Duodenal mucosa (tissue), 2 donors: ENCODE results near the gene TEAD3.

Experiments
- H3K27ac ChIP-seq: one replicate; pipeline ENCODE4 v1.7.0; 2013; ENCODE audit warnings: low read depth, low read length
- H3K27me3 ChIP-seq, 2 donors: one replicate each; pipeline ENCODE4 v1.7.0; 2013; ENCODE audit warnings: low read length in 2 of 2, control low read depth in 1 of 2; ENCODE audit not compliant: insufficient read depth in 2 of 2, control insufficient read depth in 1 of 2
- H3K36me3 ChIP-seq, 2 donors: one replicate each; pipeline ENCODE4 v1.7.0; 2013; ENCODE audit warnings: low read length in 2 of 2, control low read depth in 1 of 2; ENCODE audit not compliant: insufficient read depth in 2 of 2, control insufficient read depth in 1 of 2
- H3K4me1 ChIP-seq, 2 donors: one replicate each; pipeline ENCODE4 v1.7.0; 2013; ENCODE audit warnings: low read length in 2 of 2, control low read depth in 1 of 2; ENCODE audit not compliant: insufficient read depth in 2 of 2, control insufficient read depth in 1 of 2
- H3K4me3 ChIP-seq, 2 donors: one replicate each; pipeline ENCODE4 v1.7.0; 2013; ENCODE audit warnings: low read length in 2 of 2, low read depth in 1 of 2
- H3K9ac ChIP-seq, 2 donors: one replicate each; pipeline ENCODE4 v1.7.0; 2013; ENCODE audit warnings: low read length in 2 of 2, low read depth in 1 of 2
- H3K9me3 ChIP-seq, 2 donors: one replicate each; pipeline ENCODE4 v1.7.0; 2013; ENCODE audit warnings: low read length in 2 of 2, control low read depth in 1 of 2; ENCODE audit not compliant: control insufficient read depth in 1 of 2

Gene TEAD3

DNA sequence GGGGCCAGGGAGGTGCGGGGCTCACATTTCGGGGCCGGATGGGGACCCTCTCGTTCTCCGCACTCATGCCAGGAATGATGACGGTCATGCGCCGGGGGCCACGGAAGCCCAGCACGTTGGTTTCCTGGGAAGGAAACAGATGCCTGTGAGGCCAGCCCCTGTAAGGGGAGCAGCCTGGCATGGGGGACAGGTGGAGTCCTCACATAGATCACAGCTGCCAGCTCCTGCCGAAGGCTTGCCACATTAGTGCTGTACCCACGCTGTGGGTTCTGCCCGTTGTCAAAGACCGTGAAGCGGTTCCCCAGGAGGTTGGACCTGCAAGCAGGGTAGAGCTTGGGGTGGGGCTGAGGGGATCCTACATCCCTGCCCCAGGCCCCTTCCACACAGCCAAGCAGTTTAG is 6.7 kb upstream of the TEAD3 start:
- Histone ChIP-seq H3K4me3 (no peak overlapping the region), H3K4me1 (no peaks in the 10 kb centered on the region), H3K36me3 (no peaks in the 10 kb centered on the region), H3K9ac (no peak overlapping the region), H3K9me3 (no peaks in the 10 kb centered on the region), H3K27me3 (peaks cover 13 to 28% of the 10 kb centered on the region in 2 donors), H3K27ac (no peak overlapping the region)

DNA sequence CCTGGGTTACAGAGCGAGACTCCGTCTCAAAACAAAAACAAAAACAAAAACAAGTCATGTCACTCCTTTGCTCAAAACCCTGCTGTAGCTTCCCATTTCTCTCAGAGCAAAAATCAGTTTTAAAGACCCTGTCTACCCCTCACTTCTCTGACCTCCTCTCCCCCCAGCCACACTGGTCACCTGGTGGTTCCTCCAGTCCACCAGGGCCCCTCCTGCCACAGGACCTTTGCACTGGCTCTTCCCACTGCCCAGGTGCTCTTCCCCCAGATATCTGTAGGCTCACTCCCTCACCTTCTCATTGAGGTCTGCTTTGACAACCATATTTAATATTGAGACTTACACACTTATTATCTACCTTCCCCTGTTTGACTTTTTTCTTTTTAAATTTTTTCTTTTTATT is 4.9 kb upstream of the TEAD3 start:
- Histone ChIP-seq H3K9ac (no peak overlapping the region), H3K4me1 (peaks cover 0 to 9% of the 10 kb centered on the region in 2 donors), H3K9me3 (no peaks in the 10 kb centered on the region), H3K27me3 (peaks cover 22 to 32% of the 10 kb centered on the region in 2 donors), H3K36me3 (no peaks in the 10 kb centered on the region), H3K4me3 (no peak overlapping the region), H3K27ac (no peak overlapping the region)

DNA sequence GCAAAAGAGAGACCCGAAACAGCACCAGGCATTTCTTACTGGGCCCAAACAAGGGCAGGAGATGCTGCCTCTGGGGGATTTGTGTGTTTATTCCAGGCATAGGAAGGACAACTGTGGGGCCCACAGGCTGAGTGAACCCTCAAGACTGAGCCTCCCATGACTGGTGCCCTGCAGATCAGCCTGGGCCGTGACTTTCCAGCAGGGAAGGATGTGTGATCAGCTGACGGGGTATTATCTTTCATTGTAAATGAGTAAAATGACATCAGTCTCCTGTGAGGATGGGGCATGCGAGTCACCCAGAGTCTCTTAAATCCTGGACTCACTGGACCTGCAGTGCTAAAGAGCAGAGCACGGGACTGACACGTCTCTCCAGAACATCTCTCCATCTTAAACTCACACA is 3.9 kb upstream of the TEAD3 start:
- H3K9me3 ChIP-seq = no peaks in the 10 kb centered on the region
- no peak overlapping the region for H3K27ac ChIP-seq
- H3K4me3 ChIP-seq = no peak overlapping the region
- peaks cover under 1 to 10% of the 10 kb centered on the region in 2 donors for H3K4me1 ChIP-seq
- peaks cover 22 to 24% of the 10 kb centered on the region in 2 donors for H3K27me3 ChIP-seq
- no peak overlapping the region for H3K9ac ChIP-seq
- no peaks in the 10 kb centered on the region for H3K36me3 ChIP-seq

DNA sequence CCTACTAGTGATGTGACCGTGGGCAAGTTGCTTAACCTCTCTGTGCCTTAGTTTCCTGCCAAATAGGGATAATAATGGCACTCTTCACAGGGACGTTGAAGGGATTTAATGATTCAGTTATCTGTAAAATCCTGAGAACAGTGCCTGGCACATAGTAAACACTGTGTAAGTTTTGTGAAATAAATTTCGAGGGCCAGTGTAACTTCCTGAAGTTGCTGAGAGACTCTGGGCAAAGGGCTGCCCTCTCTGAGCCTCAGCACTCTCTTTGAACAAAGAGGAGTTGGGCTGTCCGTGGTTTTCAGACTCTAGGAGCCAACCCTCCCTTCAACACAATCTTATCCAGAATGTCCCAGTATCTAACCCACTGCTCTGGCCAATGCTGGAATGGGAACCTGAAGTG is 2.5 kb upstream of the TEAD3 start:
- peaks cover 22% of the 10 kb centered on the region in 2 donors for H3K27me3 ChIP-seq
- no peak overlapping the region for H3K27ac ChIP-seq
- peaks cover 15 to 23% of the 10 kb centered on the region in 2 donors for H3K4me1 ChIP-seq
- no peaks in the 10 kb centered on the region for H3K36me3 ChIP-seq
- no peak overlapping the region for H3K9ac ChIP-seq
- H3K9me3 ChIP-seq = no peaks in the 10 kb centered on the region
- H3K4me3 ChIP-seq = no peak overlapping the region

DNA sequence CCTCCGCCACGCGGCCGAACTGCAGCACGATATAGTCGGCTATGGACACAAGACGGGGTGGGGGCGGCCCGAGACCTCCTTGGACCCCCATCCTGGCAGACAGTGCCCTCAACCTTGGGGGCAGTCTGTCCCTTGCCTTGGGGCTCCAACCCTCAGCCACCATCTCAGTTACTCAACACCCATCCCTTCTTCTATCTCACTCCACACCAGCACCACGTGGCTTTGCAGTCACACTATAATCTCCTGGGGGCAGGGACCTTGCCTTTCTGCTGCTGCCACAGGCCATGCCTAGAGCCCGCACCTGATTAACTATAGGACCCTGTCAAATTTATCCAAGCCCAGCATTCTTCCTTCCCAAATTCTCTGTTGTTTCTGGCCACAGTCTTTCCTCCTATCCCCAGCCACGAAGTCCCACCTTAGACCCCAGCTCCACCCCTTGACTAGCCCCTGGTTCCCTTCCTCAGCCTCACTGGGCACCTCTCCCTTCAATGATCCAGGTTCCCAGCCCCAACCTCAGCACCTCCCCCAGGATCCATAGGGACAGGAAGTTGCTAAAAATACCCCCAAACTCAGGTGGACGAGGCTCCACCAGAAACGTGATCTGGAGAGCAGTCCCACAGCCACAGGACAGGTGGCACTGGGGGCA is 1.7 kb upstream of the TEAD3 start:
- Histone ChIP-seq H3K27me3 (peaks cover 19 to 22% of the 10 kb centered on the region in 2 donors), H3K9ac (peak overlapping the region; percentile 18 to 52), H3K4me1 (peaks cover 23 to 32% of the 10 kb centered on the region in 2 donors), H3K36me3 (peaks cover 0 to 2% of the 10 kb centered on the region in 2 donors), H3K9me3 (no peaks in the 10 kb centered on the region), H3K27ac (peak overlapping the region; percentile 42), H3K4me3 (peak overlapping the region; percentile 66)

DNA sequence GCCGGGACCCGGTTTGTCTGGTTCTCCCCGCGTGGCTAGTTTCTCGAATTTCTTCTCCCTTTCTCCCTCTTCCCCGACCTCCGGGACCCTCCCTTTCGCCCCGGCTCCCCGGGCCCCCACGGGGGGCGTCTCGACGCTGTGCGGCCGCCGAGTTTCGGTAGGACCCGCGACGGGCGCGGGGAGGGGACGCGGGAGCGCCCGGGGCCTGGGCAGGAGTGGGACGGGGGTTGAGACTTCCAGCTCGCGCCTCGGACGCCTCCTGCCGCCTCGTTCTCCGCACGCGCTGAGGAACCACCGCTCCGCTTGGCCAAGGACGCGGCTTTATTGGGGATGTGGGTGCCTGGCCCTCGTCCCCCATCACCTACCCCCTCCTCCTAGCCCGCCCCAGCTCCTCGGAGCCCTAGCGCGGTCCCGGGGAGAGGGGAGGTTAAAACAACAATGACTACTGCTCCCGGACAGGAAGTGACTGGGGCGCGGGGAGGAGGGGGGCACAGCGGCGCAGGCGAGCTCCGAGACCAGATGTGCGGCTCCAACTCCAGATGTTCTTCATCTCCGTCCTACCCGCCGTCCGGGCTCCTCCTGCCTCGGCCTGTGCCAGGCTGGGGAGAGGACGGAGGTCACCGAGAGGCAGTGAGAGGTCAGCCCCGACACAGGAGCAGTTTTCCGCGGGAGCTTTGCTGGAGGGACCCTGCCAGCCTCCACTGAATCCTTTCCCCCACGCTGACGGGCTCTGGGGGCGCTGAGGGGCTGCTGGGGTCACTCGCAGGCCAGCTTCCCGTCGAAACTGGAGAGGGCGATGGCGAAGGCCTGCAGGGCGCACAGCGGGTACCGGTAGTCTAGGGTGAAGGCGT is 917 bp upstream of the TEAD3 start:
- peaks cover 18 to 22% of the 10 kb centered on the region in 2 donors for H3K27me3 ChIP-seq
- peak overlapping the region; percentile 66 for H3K4me3 ChIP-seq
- H3K9me3 ChIP-seq = no peaks in the 10 kb centered on the region
- peak overlapping the region; percentile 85 for H3K27ac ChIP-seq
- H3K4me1 ChIP-seq = peaks cover 24 to 33% of the 10 kb centered on the region in 2 donors
- peaks cover 0 to 3% of the 10 kb centered on the region in 2 donors for H3K36me3 ChIP-seq
- peak overlapping the region; percentile 51 to 52 for H3K9ac ChIP-seq

DNA sequence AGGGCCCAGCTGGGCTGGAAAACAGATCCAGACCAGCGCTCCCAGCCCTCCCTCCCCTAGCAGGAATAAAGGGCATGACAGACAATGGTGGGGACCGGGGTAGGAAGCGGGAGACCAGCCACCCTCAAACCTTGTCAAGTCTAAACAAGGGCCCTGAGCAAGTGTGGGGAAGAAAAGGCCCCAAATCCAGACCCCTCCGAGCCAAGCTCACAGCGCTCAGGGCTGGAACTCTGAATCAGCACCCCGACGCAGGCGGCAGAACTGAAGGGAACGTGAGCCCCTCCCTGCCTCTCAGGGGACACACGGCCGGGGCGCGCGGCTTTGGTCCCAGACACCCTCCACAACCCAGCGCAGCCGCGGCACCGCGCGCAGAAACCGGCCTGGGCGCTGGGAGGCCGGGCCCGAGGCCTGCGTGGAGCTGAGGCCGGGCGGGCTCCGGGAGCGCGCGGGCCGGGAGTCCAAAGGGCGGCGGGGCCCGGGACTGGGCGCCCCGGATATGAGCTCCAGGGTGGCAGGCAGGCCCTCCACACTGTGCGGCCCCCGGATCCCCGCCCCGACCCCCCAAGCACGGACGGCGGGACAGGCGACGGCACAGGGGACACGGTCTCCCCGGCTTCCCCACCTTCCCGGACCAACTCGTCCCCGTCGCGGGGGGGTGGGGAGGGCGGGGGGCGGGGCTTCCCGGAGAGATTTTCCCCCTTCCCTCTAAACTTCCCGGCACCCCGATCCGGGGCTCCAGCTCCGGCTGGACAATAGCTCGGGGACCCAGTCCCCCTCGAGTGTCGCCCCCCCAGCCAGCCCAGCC is 641 bp downstream of the TEAD3 start:
- Histone ChIP-seq H3K9me3 (no peaks in the 10 kb centered on the region), H3K9ac (peak overlapping the region; percentile 77 to 88), H3K27ac (peak overlapping the region; percentile 80), H3K4me1 (peaks cover 32 to 42% of the 10 kb centered on the region in 2 donors), H3K27me3 (peaks cover 18 to 22% of the 10 kb centered on the region in 2 donors), H3K4me3 (peak overlapping the region; percentile 69 to 79), H3K36me3 (peaks cover 0 to 3% of the 10 kb centered on the region in 2 donors)

DNA sequence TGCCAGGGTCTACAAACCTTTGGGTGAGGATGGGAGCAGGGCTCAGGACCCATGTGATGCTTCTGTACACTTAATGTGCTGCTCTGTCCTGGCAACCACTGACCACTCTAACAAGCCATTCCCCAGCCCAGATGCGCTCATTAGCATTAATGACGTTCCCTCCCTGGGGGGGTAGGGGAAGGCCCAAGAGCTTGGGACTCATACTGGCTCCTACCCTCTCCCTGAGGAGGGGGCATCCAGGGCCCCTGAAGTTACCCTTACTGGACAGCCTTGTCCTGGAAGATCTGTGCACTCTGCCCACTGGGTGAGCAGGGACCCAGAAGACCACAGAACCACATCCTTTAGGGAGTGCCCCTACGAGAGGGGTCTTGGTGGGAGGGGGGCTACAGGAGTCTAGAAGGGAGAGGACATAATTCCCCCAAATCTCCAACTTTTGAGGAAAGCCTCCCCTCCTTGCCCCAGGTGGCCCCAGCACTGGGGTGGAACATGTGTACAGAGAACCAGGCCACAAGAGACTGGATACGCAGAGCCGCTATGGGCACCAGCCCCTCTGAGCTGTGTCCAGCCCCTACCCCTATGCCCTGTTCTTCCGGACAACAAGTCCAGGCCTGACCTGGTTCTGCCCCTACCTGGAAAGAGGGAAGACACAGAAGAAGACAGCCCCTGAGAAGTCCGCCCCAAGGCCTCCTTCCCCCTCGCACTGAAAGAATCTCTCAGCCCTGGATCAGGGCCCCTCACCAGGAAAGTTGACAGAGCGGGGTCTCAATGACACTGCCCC is 1.4 kb downstream of the TEAD3 start:
- Histone ChIP-seq H3K27ac (peak overlapping the region; percentile 26), H3K4me3 (peak overlapping the region; percentile 69 to 79), H3K9me3 (no peaks in the 10 kb centered on the region), H3K36me3 (peaks cover 0 to 3% of the 10 kb centered on the region in 2 donors), H3K27me3 (peaks cover 18 to 22% of the 10 kb centered on the region in 2 donors), H3K4me1 (peaks cover 32 to 43% of the 10 kb centered on the region in 2 donors), H3K9ac (peak overlapping the region; percentile 77 to 88)

DNA sequence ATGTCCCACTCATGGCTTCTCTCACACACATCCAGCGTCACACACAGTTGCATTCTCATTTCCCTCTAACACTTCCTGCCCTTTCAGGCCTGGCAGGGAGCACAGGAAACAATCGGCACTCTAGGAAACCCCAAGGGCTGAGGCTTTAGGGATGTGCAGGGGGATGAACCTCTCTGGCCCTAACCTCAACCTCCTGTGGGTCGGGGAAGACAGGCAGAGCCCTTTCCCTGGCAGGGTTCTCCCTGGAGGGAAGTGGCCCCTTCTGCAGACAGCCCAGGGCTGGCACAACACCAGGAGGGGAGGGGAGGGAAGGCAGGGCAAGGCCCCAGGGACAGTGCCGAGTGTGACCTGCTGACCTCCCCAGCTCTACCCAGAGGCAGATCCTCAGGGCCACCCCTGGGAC is 2.7 kb downstream of the TEAD3 start:
- H3K9me3 ChIP-seq = no peaks in the 10 kb centered on the region
- H3K27me3 ChIP-seq = peaks cover 8 to 14% of the 10 kb centered on the region in 2 donors
- peak overlapping the region in 1 of 2 donors; percentile 35 for H3K9ac ChIP-seq
- H3K4me1 ChIP-seq = peaks cover 32 to 47% of the 10 kb centered on the region in 2 donors
- peaks cover 0 to 3% of the 10 kb centered on the region in 2 donors for H3K36me3 ChIP-seq
- no peak overlapping the region for H3K27ac ChIP-seq
- H3K4me3 ChIP-seq = peak overlapping the region in 1 of 2 donors; percentile 45
